Measurements from ENCODE around the gene GAPDH. TPM values are rescaled to one million over a fixed set of nuclear protein-coding genes. Genes with fewer than 3 reads are reported as not detected.
"Not testable (repeated sequence)": the region's sequence is repeated elsewhere in the genome, so short reads cannot be mapped to it uniquely, and the experiment has no call there.

The GAPDH gene
- total RNA-seq, 1 donor from 2014 or later = 5,507 TPM

DNA sequence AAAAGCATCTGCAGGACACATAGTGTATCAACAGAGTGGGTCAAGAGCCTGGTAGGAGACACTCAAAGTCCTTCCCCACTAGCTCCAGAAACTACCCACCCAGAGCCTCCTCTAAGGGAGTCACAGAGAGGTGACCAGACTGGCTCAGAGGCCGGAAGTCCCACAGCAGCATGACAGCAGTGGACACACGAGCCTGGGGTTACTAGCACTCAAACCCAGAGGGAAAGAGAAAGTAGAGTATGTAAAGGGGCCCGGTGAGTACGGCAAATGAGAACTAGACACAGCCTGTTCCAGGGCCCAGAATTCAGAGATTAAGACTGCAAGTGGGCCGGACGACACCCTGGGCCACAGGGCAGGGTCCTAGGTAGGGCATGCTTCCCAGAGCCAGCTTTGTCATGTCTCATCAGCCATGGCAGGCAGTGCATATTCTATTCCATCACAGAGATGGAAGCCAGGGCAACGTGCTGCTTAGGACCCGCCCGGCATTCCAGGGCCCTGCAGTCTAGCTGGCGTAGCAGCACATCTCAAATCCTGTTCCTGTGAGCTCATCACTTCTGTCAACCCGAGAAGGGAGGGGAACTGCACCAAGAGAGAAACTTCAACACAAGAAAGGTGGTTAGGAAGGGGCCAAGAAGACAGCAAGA is 17.3 kb downstream of the GAPDH start:
- peak overlapping the region; percentile 83 to 94 (median 84) for H3K9ac ChIP-seq (ENCODE audit: low read depth in 1 of 3, low read length in 3 of 3)
- no peaks in the 10 kb centered on the region for H3K9me3 ChIP-seq (ENCODE audit: control insufficient read depth in 3 of 3, low read length in 3 of 3)
- peak overlapping the region; percentile 99 for H3K27ac ChIP-seq (ENCODE audit: low read depth, low read length)
- peaks cover 22 to 31% (median 27%) of the 10 kb centered on the region in 3 donors for H3K36me3 ChIP-seq (ENCODE audit: control insufficient read depth in 3 of 3, insufficient read depth in 3 of 3, low read length in 3 of 3)
- peak overlapping the region; percentile 74 to 90 (median 76) for H3K4me3 ChIP-seq (ENCODE audit: low read length in 3 of 3)
- H3K27me3 ChIP-seq (ENCODE audit: control insufficient read depth in 3 of 3, insufficient read depth in 3 of 3, low read length in 3 of 3) = no peaks in the 10 kb centered on the region
- H3K4me1 ChIP-seq (ENCODE audit: control insufficient read depth in 3 of 3, insufficient read depth in 3 of 3, low read length in 3 of 3) = peaks cover 71 to 76% (median 74%) of the 10 kb centered on the region in 3 donors

DNA sequence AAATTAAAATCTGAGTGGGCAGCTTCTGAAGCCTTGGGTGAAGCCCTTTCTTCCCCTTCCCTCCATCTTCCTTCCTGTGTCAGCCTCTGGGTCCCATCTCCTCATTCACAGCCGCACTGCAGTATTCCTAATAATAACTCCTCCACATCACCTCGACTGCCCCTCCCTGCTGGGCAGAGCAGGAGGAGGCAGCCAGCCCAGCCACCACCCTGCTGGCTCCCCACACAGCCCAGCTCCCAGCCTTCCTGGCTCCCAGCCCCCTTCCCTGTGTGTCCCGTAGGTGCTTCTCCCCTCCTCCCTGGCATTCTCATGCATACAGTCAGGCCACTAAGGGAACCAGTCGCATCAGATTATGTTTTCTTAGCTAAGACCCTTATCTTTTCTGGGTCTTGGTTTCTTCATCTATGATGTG is 17.8 kb downstream of the GAPDH start:
- peaks cover 74 to 76% (median 76%) of the 10 kb centered on the region in 3 donors for H3K4me1 ChIP-seq (ENCODE audit: control insufficient read depth in 3 of 3, insufficient read depth in 3 of 3, low read length in 3 of 3)

DNA sequence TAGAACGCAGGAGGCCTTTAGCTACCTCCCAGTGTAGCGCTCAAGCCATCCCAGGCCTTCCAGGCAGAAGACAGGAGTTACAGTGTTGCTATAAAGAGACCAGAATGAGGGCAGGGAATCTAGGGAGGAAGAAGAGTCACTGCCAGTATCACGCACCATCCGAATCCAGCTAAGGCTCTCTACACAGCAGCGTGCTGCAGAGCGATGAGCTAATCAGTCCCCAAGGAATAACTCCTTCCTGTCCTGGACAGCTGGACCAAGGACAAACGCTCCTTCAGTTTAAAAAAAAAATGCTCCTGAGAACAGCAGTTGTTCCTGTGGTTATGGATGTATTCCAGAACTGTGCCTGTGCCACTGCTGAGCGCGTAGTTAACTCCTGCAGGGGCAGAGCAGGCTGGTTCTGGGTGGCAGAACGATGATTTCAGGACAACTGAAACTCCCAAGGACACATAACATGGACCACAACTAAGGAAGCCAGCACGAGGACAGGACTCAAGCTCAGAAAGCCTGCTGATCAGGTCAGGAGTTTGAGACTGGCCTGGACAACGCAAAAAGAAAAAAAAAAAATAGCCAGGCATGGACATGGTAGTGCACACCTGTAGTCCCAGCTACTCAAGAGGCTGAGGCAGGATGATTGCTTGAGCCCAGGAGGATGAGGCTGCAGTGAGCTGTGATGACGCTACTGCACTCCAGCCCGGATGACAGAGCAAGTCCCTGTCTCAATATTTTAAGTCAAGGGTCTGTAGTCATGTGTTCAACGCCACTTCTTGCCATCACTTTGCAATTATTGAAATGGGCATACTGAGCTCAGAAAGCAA is 18.9 kb downstream of the GAPDH start:
- H3K4me1 ChIP-seq (ENCODE audit: control insufficient read depth in 3 of 3, insufficient read depth in 3 of 3, low read length in 3 of 3) = peaks cover 66 to 69% (median 68%) of the 10 kb centered on the region in 3 donors
- H3K9me3 ChIP-seq (ENCODE audit: control insufficient read depth in 3 of 3, low read length in 3 of 3) = no peaks in the 10 kb centered on the region
- no peaks in the 10 kb centered on the region for H3K27me3 ChIP-seq (ENCODE audit: control insufficient read depth in 3 of 3, insufficient read depth in 3 of 3, low read length in 3 of 3)
- H3K9ac ChIP-seq (ENCODE audit: low read depth in 1 of 3, low read length in 3 of 3) = peak overlapping the region; percentile 83 to 94 (median 85)
- H3K27ac ChIP-seq (ENCODE audit: low read depth, low read length) = peak overlapping the region; percentile 99
- H3K36me3 ChIP-seq (ENCODE audit: control insufficient read depth in 3 of 3, insufficient read depth in 3 of 3, low read length in 3 of 3) = peaks cover 18 to 24% (median 23%) of the 10 kb centered on the region in 3 donors
- H3K4me3 ChIP-seq (ENCODE audit: low read length in 3 of 3) = peak overlapping the region; percentile 74 to 94 (median 90)

More for the DNA sequence above, 17.8 kb downstream of the GAPDH start:
- H3K9ac ChIP-seq (ENCODE audit: low read depth in 1 of 3, low read length in 3 of 3) = peak overlapping the region; percentile 83 to 94 (median 84)
- H3K27ac ChIP-seq (ENCODE audit: low read depth, low read length) = peak overlapping the region; percentile 99
- no peaks in the 10 kb centered on the region for H3K9me3 ChIP-seq (ENCODE audit: control insufficient read depth in 3 of 3, low read length in 3 of 3)
- no peaks in the 10 kb centered on the region for H3K27me3 ChIP-seq (ENCODE audit: control insufficient read depth in 3 of 3, insufficient read depth in 3 of 3, low read length in 3 of 3)
- peak overlapping the region; percentile 74 to 90 (median 76) for H3K4me3 ChIP-seq (ENCODE audit: low read length in 3 of 3)
- H3K36me3 ChIP-seq (ENCODE audit: control insufficient read depth in 3 of 3, insufficient read depth in 3 of 3, low read length in 3 of 3) = peaks cover 26 to 32% (median 30%) of the 10 kb centered on the region in 3 donors

DNA sequence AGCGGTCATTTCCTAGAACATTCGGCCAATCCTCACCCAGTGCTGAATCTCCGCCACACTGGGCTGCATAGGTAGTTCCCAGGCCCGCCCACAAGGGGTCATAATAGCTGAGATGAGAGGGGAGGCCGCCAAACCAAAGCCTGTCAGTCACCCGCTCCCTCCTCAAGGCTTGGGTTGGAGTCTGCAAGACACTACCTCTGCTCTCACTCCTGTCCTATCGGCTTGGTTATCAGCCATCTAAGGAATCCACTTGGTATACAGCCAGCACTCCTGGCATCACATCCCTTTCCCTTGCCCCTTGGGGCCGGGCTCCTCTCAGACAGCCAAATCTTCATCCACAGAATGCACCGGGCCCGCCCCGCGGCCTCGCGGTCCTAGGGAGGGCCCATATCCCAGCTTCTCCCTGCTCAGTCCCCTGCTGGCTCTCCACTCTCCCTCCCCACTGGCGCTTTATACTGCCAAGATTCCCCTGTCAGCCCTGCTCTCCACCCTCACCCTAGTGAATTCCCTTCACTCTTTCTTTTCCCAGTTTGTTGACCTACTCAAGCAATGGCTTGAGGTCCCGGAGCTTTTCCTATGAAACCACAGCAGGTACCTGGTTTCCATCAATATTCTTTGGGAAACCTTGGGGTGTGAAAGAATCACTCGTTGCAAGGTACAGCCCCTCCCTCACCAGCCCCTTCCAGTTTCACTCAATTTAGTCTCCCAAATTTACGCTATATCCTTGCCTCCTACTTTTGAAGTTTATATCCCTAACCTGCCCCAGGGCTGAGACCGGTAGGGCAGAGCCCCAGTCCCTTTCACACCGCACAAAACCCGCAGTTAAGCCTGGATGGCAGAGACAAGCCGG is 20.1 kb downstream of the GAPDH start:
- Histone ChIP-seq H3K9me3 (ENCODE audit: control insufficient read depth in 3 of 3, low read length in 3 of 3) (no peaks in the 10 kb centered on the region), H3K36me3 (ENCODE audit: control insufficient read depth in 3 of 3, insufficient read depth in 3 of 3, low read length in 3 of 3) (peaks cover 14 to 20% (median 18%) of the 10 kb centered on the region in 3 donors), H3K27ac (ENCODE audit: low read depth, low read length) (peak overlapping the region; percentile 99), H3K27me3 (ENCODE audit: control insufficient read depth in 3 of 3, insufficient read depth in 3 of 3, low read length in 3 of 3) (no peaks in the 10 kb centered on the region), H3K4me1 (ENCODE audit: control insufficient read depth in 3 of 3, insufficient read depth in 3 of 3, low read length in 3 of 3) (peaks cover 59 to 62% (median 61%) of the 10 kb centered on the region in 3 donors), H3K4me3 (ENCODE audit: low read length in 3 of 3) (peak overlapping the region; percentile 74 to 94 (median 90)), H3K9ac (ENCODE audit: low read depth in 1 of 3, low read length in 3 of 3) (peak overlapping the region; percentile 85 to 94 (median 88))

DNA sequence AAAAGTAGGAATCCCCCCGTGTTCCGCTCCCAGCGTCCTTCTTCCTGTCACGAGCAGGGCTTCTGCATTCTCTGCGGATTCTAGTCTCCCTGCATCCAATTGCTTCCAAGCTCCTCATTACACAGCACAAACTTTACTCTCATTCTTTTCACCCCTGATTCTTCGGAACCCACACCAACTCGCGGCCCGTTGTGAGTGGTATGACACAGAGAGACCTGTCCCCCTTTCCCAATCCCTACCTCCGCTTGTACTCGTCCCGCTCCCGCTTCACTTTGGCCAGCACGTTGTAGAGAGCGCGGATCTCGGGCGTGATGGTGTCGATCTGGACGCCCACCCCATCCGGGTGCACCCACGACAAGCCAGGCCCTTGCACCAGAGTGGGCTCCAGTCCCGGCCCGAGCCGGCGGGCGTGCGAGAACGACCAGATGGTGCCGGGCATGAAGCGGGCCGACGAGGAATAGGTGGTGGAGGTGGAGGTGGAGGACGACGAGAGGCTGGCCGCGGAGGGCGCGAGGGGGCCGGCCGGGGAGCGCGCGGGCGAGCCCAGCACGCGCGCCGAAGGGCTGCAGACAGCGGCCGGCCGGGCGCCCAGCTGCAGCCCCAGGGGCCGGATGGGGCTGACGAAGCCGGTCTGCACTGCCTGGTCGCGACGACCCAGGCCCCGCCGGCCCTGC is 20.8 kb downstream of the GAPDH start:
- peaks cover 52 to 55% (median 55%) of the 10 kb centered on the region in 3 donors for H3K4me1 ChIP-seq (ENCODE audit: control insufficient read depth in 3 of 3, insufficient read depth in 3 of 3, low read length in 3 of 3)
- H3K27ac ChIP-seq (ENCODE audit: low read depth, low read length) = peak overlapping the region; percentile 99
- H3K9ac ChIP-seq (ENCODE audit: low read depth in 1 of 3, low read length in 3 of 3) = peak overlapping the region; percentile 85 to 94 (median 88)
- peak overlapping the region; percentile 84 to 94 (median 90) for H3K4me3 ChIP-seq (ENCODE audit: low read length in 3 of 3)
- H3K27me3 ChIP-seq (ENCODE audit: control insufficient read depth in 3 of 3, insufficient read depth in 3 of 3, low read length in 3 of 3) = no peaks in the 10 kb centered on the region
- H3K36me3 ChIP-seq (ENCODE audit: control insufficient read depth in 3 of 3, insufficient read depth in 3 of 3, low read length in 3 of 3) = peaks cover 18 to 22% (median 19%) of the 10 kb centered on the region in 3 donors
- H3K9me3 ChIP-seq (ENCODE audit: control insufficient read depth in 3 of 3, low read length in 3 of 3) = no peaks in the 10 kb centered on the region

DNA sequence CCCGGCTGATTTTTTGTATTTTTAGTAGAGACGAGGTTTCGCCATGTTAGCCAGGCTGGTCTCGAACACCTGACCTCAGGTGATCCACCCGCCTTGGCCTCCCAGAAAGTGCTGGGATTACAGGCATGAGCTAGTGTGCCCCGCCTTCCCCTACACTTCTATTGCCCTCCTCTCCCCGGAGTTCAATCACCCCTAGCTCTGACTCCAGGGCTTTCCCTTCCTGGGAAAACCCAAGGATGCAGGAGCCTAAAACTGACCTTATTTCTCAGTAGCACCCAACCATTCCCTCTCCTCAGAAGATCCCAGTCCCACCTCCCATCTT is 22.1 kb downstream of the GAPDH start:
- H3K9me3 ChIP-seq (ENCODE audit: control insufficient read depth in 3 of 3, low read length in 3 of 3); H3K4me3 ChIP-seq (ENCODE audit: low read length in 3 of 3); H3K9ac ChIP-seq (ENCODE audit: low read depth in 1 of 3, low read length in 3 of 3); H3K27me3 ChIP-seq (ENCODE audit: control insufficient read depth in 3 of 3, insufficient read depth in 3 of 3, low read length in 3 of 3): not testable (repeated sequence)
- Histone ChIP-seq H3K27ac (ENCODE audit: low read depth, low read length) (peak overlapping the region; percentile 32), H3K36me3 (ENCODE audit: control insufficient read depth in 3 of 3, insufficient read depth in 3 of 3, low read length in 3 of 3) (peaks cover 29 to 31% (median 30%) of the 10 kb centered on the region in 3 donors), H3K4me1 (ENCODE audit: control insufficient read depth in 3 of 3, insufficient read depth in 3 of 3, low read length in 3 of 3) (peaks cover 39 to 42% (median 42%) of the 10 kb centered on the region in 3 donors)

DNA sequence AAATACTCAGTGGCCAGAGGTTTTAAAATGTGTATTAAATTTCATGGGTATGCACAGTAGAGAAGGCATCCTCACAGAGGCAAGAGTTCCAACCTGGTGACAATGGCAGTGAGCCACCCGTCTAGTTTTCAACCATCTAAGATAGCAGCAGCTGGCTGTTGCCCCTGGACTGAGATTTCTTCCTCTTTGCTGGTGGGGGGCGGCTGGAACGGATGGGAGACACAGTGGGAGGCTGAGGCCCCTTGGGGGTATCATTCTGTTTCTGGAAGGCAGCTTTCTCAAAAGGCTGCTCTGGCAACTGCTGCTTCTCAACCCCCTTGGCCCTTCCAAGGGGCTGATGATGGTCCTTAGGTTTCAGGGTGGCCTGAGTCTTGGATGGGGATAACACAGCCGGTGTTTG is 22.5 kb downstream of the GAPDH start:
- Histone ChIP-seq H3K27ac (ENCODE audit: low read depth, low read length) (peak overlapping the region; percentile 32), H3K36me3 (ENCODE audit: control insufficient read depth in 3 of 3, insufficient read depth in 3 of 3, low read length in 3 of 3) (peaks cover 33 to 35% (median 34%) of the 10 kb centered on the region in 3 donors), H3K9ac (ENCODE audit: low read depth in 1 of 3, low read length in 3 of 3) (peak overlapping the region in 1 of 3 donors; percentile 11), H3K9me3 (ENCODE audit: control insufficient read depth in 3 of 3, low read length in 3 of 3) (no peaks in the 10 kb centered on the region), H3K27me3 (ENCODE audit: control insufficient read depth in 3 of 3, insufficient read depth in 3 of 3, low read length in 3 of 3) (no peaks in the 10 kb centered on the region), H3K4me3 (ENCODE audit: low read length in 3 of 3) (no peak overlapping the region), H3K4me1 (ENCODE audit: control insufficient read depth in 3 of 3, insufficient read depth in 3 of 3, low read length in 3 of 3) (peaks cover 35 to 38% (median 38%) of the 10 kb centered on the region in 3 donors)

DNA sequence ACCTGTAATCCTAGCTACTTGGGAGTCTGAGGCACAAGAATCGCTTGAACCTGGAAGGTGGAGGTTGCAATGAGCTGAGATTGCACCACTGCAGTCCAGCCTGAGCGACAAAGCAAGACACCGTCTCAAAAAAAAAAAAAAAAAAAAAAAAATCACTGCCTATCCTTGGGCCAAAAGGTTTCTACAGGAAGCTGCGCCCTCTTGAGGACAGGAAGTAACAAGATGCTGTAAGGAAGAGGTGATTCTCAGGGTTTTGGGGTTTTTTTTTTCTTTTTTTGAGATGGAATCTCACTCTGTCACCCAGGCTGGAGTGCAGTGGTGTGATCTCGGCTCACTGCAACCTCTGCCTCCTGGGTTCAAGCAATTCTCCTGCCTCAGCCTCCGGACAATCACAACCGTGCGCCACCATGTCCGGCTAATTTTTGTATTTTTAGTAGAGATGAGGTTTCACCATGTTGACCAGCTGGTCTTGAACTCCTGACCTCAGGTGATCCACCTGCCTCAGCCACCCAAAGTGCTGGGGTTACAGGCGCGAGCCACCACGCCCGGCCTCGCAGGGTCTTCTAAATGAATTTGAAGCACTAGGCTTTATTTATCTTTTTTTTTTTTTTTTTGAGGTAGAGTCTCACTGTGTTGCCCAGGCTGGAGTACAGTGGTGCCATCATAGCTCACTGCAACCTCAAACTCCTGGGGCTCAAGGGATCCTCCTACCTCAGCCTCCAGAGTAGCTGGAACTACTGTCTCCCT is 23.9 kb downstream of the GAPDH start:
- H3K27ac ChIP-seq (ENCODE audit: low read depth, low read length); H3K27me3 ChIP-seq (ENCODE audit: control insufficient read depth in 3 of 3, insufficient read depth in 3 of 3, low read length in 3 of 3); H3K9me3 ChIP-seq (ENCODE audit: control insufficient read depth in 3 of 3, low read length in 3 of 3); H3K9ac ChIP-seq (ENCODE audit: low read depth in 1 of 3, low read length in 3 of 3); H3K4me3 ChIP-seq (ENCODE audit: low read length in 3 of 3): not testable (repeated sequence)
- peaks cover 46 to 48% (median 46%) of the 10 kb centered on the region in 3 donors for H3K36me3 ChIP-seq (ENCODE audit: control insufficient read depth in 3 of 3, insufficient read depth in 3 of 3, low read length in 3 of 3)
- peaks cover 21 to 24% (median 24%) of the 10 kb centered on the region in 3 donors for H3K4me1 ChIP-seq (ENCODE audit: control insufficient read depth in 3 of 3, insufficient read depth in 3 of 3, low read length in 3 of 3)

Data from skeletal muscle tissue (tissue), 4 donors.